ENCODE measurements around the gene TBC1D14.
"Not testable (repeated sequence)": the region's sequence is repeated elsewhere in the genome, so short reads cannot be mapped to it uniquely, and the experiment has no call there.

The TBC1D14 gene

GRCh38 chr4:6956087-6956433 lies 46.4 kb downstream of the TBC1D14 start:
- no peak for DNase-seq

- DNase-seq, result no peak
Measured at GRCh38 chr4:6956434-6957147, 47.0 kb downstream of the TBC1D14 start.

GRCh38 chr4:6957148-6957520 lies 47.5 kb downstream of the TBC1D14 start:
- no peak for DNase-seq

GRCh38 chr4:6957994-6958393 lies 48.4 kb downstream of the TBC1D14 start:
- no peak for DNase-seq

- DNase-seq, result no peak
Measured at GRCh38 chr4:6959261-6959660, 49.6 kb downstream of the TBC1D14 start.

- DNase-seq, result no peak
Measured at GRCh38 chr4:6960154-6960553, 50.5 kb downstream of the TBC1D14 start.

- no peak for DNase-seq
Measured at GRCh38 chr4:6960628-6961412, 51.2 kb downstream of the TBC1D14 start.

- no peak for DNase-seq
Measured at GRCh38 chr4:6961496-6962210, 52.0 kb downstream of the TBC1D14 start.

GRCh38 chr4:6962211-6963041 lies 52.8 kb downstream of the TBC1D14 start:
- no peak for DNase-seq

GRCh38 chr4:6963139-6963611 lies 53.5 kb downstream of the TBC1D14 start:
- no peak for DNase-seq

- DNase-seq, result no peak
Measured at GRCh38 chr4:6964858-6965257, 55.2 kb downstream of the TBC1D14 start.

GRCh38 chr4:6965329-6965728 lies 55.7 kb downstream of the TBC1D14 start:
- no peak for DNase-seq

GRCh38 chr4:6967846-6968340 lies 58.3 kb downstream of the TBC1D14 start:
- no peak for DNase-seq

GRCh38 chr4:6968496-6968895 lies 58.9 kb downstream of the TBC1D14 start:
- no peak for DNase-seq

GRCh38 chr4:6969826-6970800 lies 60.5 kb downstream of the TBC1D14 start:
- no peak for DNase-seq

GRCh38 chr4:6971536-6972374 lies 62.1 kb downstream of the TBC1D14 start:
- no peak for DNase-seq

GRCh38 chr4:6972375-6972650 lies 62.7 kb downstream of the TBC1D14 start:
- no peak for DNase-seq

- DNase-seq, result no peak
Measured at GRCh38 chr4:6972911-6973310, 63.3 kb downstream of the TBC1D14 start.

GRCh38 chr4:6974138-6974848 lies 64.7 kb downstream of the TBC1D14 start:
- peak; percentile 64 for DNase-seq

GRCh38 chr4:6977846-6978245 lies 68.2 kb downstream of the TBC1D14 start:
- not testable (repeated sequence) for DNase-seq
